Dendritic cell treated with granulocyte-macrophage colony-stimulating factor and Interleukin-4, amounts not matched to agents 40 ng/mL and 50 ng/mL, for 4 days (primary cell): Measurements from ENCODE around the gene ENDOV.

Experiments
- H3K27ac Mint-ChIP-seq: one replicate; pipeline ENCODE4 v1.8.0; 2022; ENCODE audit warnings: mild to moderate bottlenecking, mixed read lengths
- H3K27me3 Mint-ChIP-seq: one replicate; pipeline ENCODE4 v1.8.0; 2022; ENCODE audit warnings: mild to moderate bottlenecking, mixed read lengths
- H3K36me3 Mint-ChIP-seq: one replicate; pipeline ENCODE4 v1.8.0; 2022; ENCODE audit warnings: low read depth, mixed read lengths
- H3K4me1 Mint-ChIP-seq: one replicate; pipeline ENCODE4 v1.8.0; 2022; ENCODE audit warnings: low read depth, mixed read lengths
- H3K4me3 Mint-ChIP-seq: one replicate; pipeline ENCODE4 v1.8.0; 2022; ENCODE audit warnings: mild to moderate bottlenecking, moderate library complexity, mixed read lengths
- H3K9me3 Mint-ChIP-seq: one replicate; pipeline ENCODE4 v1.8.0; 2022; ENCODE audit warnings: mixed read lengths
- intact Hi-C: fragments of 100-400 bp; cut with micrococcal nuclease; formaldehyde crosslinking; loops from one replicate; pipeline ENCODE4 v1.15.0; 2022

Gene ENDOV

GRCh38 chr17:80473701-80474100, 58.7 kb downstream of the ENDOV start:
- Mint-ChIP-seq H3K27ac (no peak overlapping the region), H3K9me3 (no peaks in the 10 kb centered on the region), H3K4me1 (peaks cover 11% of the 10 kb centered on the region), H3K27me3 (peaks cover 82% of the 10 kb centered on the region), H3K4me3 (no peak overlapping the region), H3K36me3 (no peaks in the 10 kb centered on the region)
- intact Hi-C loops: no loop called here

- no peaks in the 10 kb centered on the region for H3K36me3 Mint-ChIP-seq
- intact Hi-C loops: no loop called here
- peaks cover 82% of the 10 kb centered on the region for H3K27me3 Mint-ChIP-seq
- H3K27ac Mint-ChIP-seq: no peak overlapping the region
- H3K4me1 Mint-ChIP-seq: peaks cover 11% of the 10 kb centered on the region
- no peak overlapping the region for H3K4me3 Mint-ChIP-seq
- no peaks in the 10 kb centered on the region for H3K9me3 Mint-ChIP-seq
Observed at GRCh38 chr17:80474231-80474960, 59.4 kb downstream of the ENDOV start.

GRCh38 chr17:80474961-80475909, 60.3 kb downstream of the ENDOV start:
- no peaks in the 10 kb centered on the region for H3K36me3 Mint-ChIP-seq
- no peak overlapping the region for H3K27ac Mint-ChIP-seq
- peaks cover 84% of the 10 kb centered on the region for H3K27me3 Mint-ChIP-seq
- H3K4me1 Mint-ChIP-seq: peaks cover 11% of the 10 kb centered on the region
- intact Hi-C loops: no loop called here
- no peaks in the 10 kb centered on the region for H3K9me3 Mint-ChIP-seq
- H3K4me3 Mint-ChIP-seq: no peak overlapping the region

- Mint-ChIP-seq H3K36me3 (no peaks in the 10 kb centered on the region), H3K9me3 (no peaks in the 10 kb centered on the region), H3K4me3 (peak within 1 kb of the TSS; percentile 46), H3K27me3 (peaks cover 84% of the 10 kb centered on the region), H3K4me1 (peaks cover 11% of the 10 kb centered on the region), H3K27ac (no peak within 1 kb of the TSS)
- intact Hi-C loops: no loop called here
Observed at GRCh38 chr17:80475910-80476876, 61.2 kb downstream of the ENDOV start, which contains the start of gene NPTX1. Gene NPTX1, minus strand, starts transcription at chr17:80476607. Its CDS starts 161 bp downstream, at chr17:80476446.

GRCh38 chr17:80476877-80477646, 62.1 kb downstream of the ENDOV start:
- H3K27ac Mint-ChIP-seq: no peak overlapping the region
- H3K4me3 Mint-ChIP-seq: no peak overlapping the region
- no peaks in the 10 kb centered on the region for H3K36me3 Mint-ChIP-seq
- intact Hi-C loops: no loop called here
- H3K4me1 Mint-ChIP-seq: peaks cover 11% of the 10 kb centered on the region
- H3K9me3 Mint-ChIP-seq: no peaks in the 10 kb centered on the region
- H3K27me3 Mint-ChIP-seq: peaks cover 84% of the 10 kb centered on the region

GRCh38 chr17:80477647-80478478, 62.9 kb downstream of the ENDOV start:
- Mint-ChIP-seq H3K4me1 (peaks cover 11% of the 10 kb centered on the region), H3K9me3 (no peaks in the 10 kb centered on the region), H3K4me3 (no peak overlapping the region), H3K27me3 (peaks cover 84% of the 10 kb centered on the region), H3K27ac (no peak overlapping the region), H3K36me3 (no peaks in the 10 kb centered on the region)
- intact Hi-C loops: no loop called here

GRCh38 chr17:80478487-80479245, 63.7 kb downstream of the ENDOV start:
- intact Hi-C loops: no loop called here
- no peak overlapping the region for H3K27ac Mint-ChIP-seq

GRCh38 chr17:80479246-80479566, 64.2 kb downstream of the ENDOV start:
- Mint-ChIP-seq H3K27me3 (peaks cover 83% of the 10 kb centered on the region), H3K9me3 (no peaks in the 10 kb centered on the region), H3K4me1 (peaks cover 11% of the 10 kb centered on the region), H3K4me3 (no peak overlapping the region), H3K36me3 (no peaks in the 10 kb centered on the region), H3K27ac (no peak overlapping the region)
- intact Hi-C loops: no loop called here

More at GRCh38 chr17:80478487-80479245, 63.7 kb downstream of the ENDOV start:
- Mint-ChIP-seq H3K4me3 (no peak overlapping the region), H3K27me3 (peaks cover 83% of the 10 kb centered on the region), H3K36me3 (no peaks in the 10 kb centered on the region), H3K4me1 (peaks cover 11% of the 10 kb centered on the region), H3K9me3 (no peaks in the 10 kb centered on the region)

GRCh38 chr17:80480248-80480647, 65.3 kb downstream of the ENDOV start:
- no peak overlapping the region for H3K27ac Mint-ChIP-seq
- H3K4me3 Mint-ChIP-seq: no peak overlapping the region
- no peaks in the 10 kb centered on the region for H3K36me3 Mint-ChIP-seq
- intact Hi-C loops: no loop called here
- no peaks in the 10 kb centered on the region for H3K9me3 Mint-ChIP-seq
- H3K4me1 Mint-ChIP-seq: peaks cover 4% of the 10 kb centered on the region
- peaks cover 76% of the 10 kb centered on the region for H3K27me3 Mint-ChIP-seq

GRCh38 chr17:80481284-80482057, 66.5 kb downstream of the ENDOV start:
- Mint-ChIP-seq H3K27ac (no peak overlapping the region), H3K9me3 (no peaks in the 10 kb centered on the region), H3K4me3 (no peak overlapping the region), H3K36me3 (no peaks in the 10 kb centered on the region), H3K27me3 (peaks cover 75% of the 10 kb centered on the region), H3K4me1 (no peaks in the 10 kb centered on the region)
- intact Hi-C loops: no loop called here

GRCh38 chr17:80482058-80482318, 67.0 kb downstream of the ENDOV start:
- Mint-ChIP-seq H3K27me3 (peaks cover 78% of the 10 kb centered on the region), H3K36me3 (no peaks in the 10 kb centered on the region), H3K9me3 (no peaks in the 10 kb centered on the region), H3K4me3 (no peak overlapping the region), H3K27ac (no peak overlapping the region), H3K4me1 (no peaks in the 10 kb centered on the region)
- intact Hi-C loops: no loop called here
